ENCODE data around the gene APPBP2. TPM values are rescaled to one million over a fixed set of nuclear protein-coding genes. Genes with fewer than 3 reads are reported as not detected.
A peak's percentile ranks its signal among the peaks of the same experiment; 100 is the strongest.

APPBP2 gene
- total and polyA plus RNA-seq, 2 donors (not counting 3 experiments of a cell fraction or from before 2014, with no cell fraction given), result 8.4 to 49.1 TPM

DNA sequence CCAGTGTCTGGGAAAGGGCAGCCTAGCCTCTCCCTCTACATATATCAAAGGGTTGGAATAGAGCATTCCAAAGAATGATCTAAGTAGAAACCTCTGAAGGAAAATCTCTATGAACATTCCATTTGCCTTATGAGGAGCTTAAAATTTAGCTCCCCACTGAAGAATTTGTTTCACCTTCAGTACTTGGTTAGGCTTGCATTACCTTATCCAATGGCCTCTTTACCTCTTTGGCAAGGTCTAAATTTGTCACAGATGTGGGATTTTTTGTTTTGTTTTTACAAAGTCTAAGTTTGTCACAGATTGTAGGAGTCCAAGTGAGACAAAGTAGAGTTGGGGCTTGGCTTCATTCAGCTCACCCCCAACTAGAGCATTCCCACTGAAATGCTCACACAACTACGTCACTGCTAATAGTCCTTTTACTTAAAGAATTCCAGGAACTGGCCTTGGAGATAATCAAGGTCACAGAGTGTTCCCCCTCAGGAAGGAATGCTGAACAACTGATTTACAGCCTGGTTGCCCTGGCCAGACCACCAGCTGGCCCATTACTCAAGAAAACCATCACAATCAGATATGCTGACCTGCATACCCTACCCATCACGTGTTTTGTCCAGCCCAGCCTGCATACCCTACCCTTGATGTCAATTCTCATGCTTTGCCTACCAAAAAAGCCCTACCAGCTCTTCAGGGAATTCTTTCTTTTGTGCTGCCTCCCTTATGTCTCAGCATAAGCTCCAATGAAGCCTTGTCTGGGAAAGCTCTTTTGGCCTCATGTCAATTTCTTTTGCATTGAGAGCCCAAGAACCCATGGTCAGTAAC is 47.4 kb upstream of the APPBP2 start:
- Histone ChIP-seq H3K9me1 (replicated peaks; ENCODE audit: control insufficient read depth, extremely low read depth, insufficient read depth, low read length) (no peaks in the 10 kb centered on the region), H3K27ac (ENCODE audit: insufficient read depth, low read depth, low read length) (peak overlapping the region; percentile 73), H3K4me2 (ENCODE audit: insufficient read depth, low read length) (peak overlapping the region; percentile 41), H3K4me1 (ENCODE audit: control insufficient read depth, extremely low read depth, insufficient read depth, low read length) (peaks cover 42% of the 10 kb centered on the region), H3K79me2 (ENCODE audit: control insufficient read depth, insufficient read depth, low read length) (no peaks in the 10 kb centered on the region), H3K36me3 (ENCODE audit: control insufficient read depth in 2 of 2, extremely low read depth in 1 of 2, insufficient read depth in 2 of 2, low read length in 2 of 2) (no peaks in the 10 kb centered on the region), H4K20me1 (replicated peaks; ENCODE audit: control insufficient read depth, extremely low read depth, insufficient read depth, low read length) (no peaks in the 10 kb centered on the region), H3K9ac (replicated peaks; ENCODE audit: extremely low read depth, insufficient read depth, low read length) (peak overlapping the region; percentile 62), H3K27me3 (ENCODE audit: control insufficient read depth in 2 of 2, insufficient read depth in 2 of 2, low read length in 2 of 2) (no peaks in the 10 kb centered on the region), H3K4me3 (replicated peaks in 1 of 3; ENCODE audit: insufficient read depth in 1 of 3, low read depth in 1 of 3, low read length in 3 of 3) (no peak overlapping the region), H3K9me3 (replicated peaks; ENCODE audit: control insufficient read depth, insufficient read depth, low read length) (no peaks in the 10 kb centered on the region), H2AFZ (ENCODE audit: low read depth, low read length) (no peak overlapping the region)
- intact Hi-C loops (cut with micrococcal nuclease), result loop anchor here (1.0 to 10.0 kb wide), 4 partner anchors 28 to 429 kb away; partner anchors contain the start of genes APPBP2, CA4 and USP32
- no TSS peak for BruUV-seq (replicated peaks)
- peak; percentile 98 for DNase-seq (ENCODE audit: low read depth, low spot score)
- TF ChIP-seq, protein P1, sequence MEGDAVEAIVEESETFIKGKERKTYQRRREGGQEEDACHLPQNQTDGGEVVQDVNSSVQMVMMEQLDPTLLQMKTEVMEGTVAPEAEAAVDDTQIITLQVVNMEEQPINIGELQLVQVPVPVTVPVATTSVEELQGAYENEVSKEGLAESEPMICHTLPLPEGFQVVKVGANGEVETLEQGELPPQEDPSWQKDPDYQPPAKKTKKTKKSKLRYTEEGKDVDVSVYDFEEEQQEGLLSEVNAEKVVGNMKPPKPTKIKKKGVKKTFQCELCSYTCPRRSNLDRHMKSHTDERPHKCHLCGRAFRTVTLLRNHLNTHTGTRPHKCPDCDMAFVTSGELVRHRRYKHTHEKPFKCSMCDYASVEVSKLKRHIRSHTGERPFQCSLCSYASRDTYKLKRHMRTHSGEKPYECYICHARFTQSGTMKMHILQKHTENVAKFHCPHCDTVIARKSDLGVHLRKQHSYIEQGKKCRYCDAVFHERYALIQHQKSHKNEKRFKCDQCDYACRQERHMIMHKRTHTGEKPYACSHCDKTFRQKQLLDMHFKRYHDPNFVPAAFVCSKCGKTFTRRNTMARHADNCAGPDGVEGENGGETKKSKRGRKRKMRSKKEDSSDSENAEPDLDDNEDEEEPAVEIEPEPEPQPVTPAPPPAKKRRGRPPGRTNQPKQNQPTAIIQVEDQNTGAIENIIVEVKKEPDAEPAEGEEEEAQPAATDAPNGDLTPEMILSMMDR (IDR thresholded peaks at IDR 0.05; ENCODE audit: extremely low read depth in 1 of 2, insufficient read depth in 1 of 2, low read depth in 1 of 2, low read length in 2 of 2), result peak in 1 of 2 donors; percentile 15
- TF ChIP-seq POLR2A (IDR thresholded peaks at IDR 0.05; ENCODE audit: low read depth, low read length), result peak; percentile 45
- TF ChIP-seq POLR2AphosphoS5 (IDR thresholded peaks at IDR 0.05; ENCODE audit: insufficient read depth, low read depth, low read length), result peak; percentile 64
- TF ChIP-seq MYC (IDR thresholded peaks at IDR 0.05; ENCODE audit: low read depth, low read length), result no peak
- TF ChIP-seq JUN (IDR thresholded peaks at IDR 0.05; ENCODE audit: borderline replicate concordance, insufficient read depth, insufficient read length, low read depth), result peak; percentile 62
- TF ChIP-seq FOS (IDR thresholded peaks at IDR 0.05; ENCODE audit: borderline replicate concordance, insufficient read depth, low read length), result peak; percentile 29
- peak; percentile 84 for TF ChIP-seq GATA2 (IDR thresholded peaks at IDR 0.05; ENCODE audit: insufficient read depth, insufficient read length, low read depth, low read length)
- TF ChIP-seq, protein P2, sequence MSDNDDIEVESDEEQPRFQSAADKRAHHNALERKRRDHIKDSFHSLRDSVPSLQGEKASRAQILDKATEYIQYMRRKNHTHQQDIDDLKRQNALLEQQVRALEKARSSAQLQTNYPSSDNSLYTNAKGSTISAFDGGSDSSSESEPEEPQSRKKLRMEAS (IDR thresholded peaks at IDR 0.05; ENCODE audit: insufficient read depth, insufficient read length), result peak; percentile 87
- no peak for TF ChIP-seq EZH2 (IDR thresholded peaks at IDR 0.05; ENCODE audit: borderline replicate concordance, low read depth, low read length, severe bottlenecking)
- dilution Hi-C loops (cut with MboI; ENCODE audit: extremely low pct_ligation_motif_present, low sequenced_read_pairs), result no loop called here
- CTCF ChIA-PET, result interaction anchor here (1.1 to 10.6 kb wide), 8 partner anchors 9 to 104 kb away, joined by 3 to 162 read pairs (median 8); partner anchors contain the start of genes APPBP2 and PPM1D
- FAIRE-seq, result peak; percentile 88
- POLR2A ChIA-PET, result interaction anchor here (0.6 to 1.9 kb wide), 6 partner anchors 26 to 55 kb away, joined by 3 to 24 read pairs (median 5); partner anchors contain the start of genes APPBP2 and PPM1D
